HCT116 (cell line): ENCODE data around the gene KCNA3. TPM values are rescaled to one million over a fixed set of nuclear protein-coding genes. Genes with fewer than 3 reads are reported as not detected.

Experiments
- ATAC-seq: fragments of 200-7000 bp; cut with Tn5 transposase; 2 replicates; pipeline ENCODE4 v1.9.1; 2020; ENCODE audit warnings: mild to moderate bottlenecking, moderate library complexity
- BruUV-seq: library from RNA; stranded (reverse); fragments of 400-500 nt; replicated peaks from 2 replicates; lab custom pipeline; 2021; lab: Mats Ljungman, UMichigan
- CTCF ChIA-PET: fragments of 300-600 bp; sonication (Branson Sonifier 250); formaldehyde crosslinking; loops from one replicate; lab custom pipeline; 2021; ENCODE audit warnings: antibody characterized with exemption; lab: Charles Lee
- POLR2A ChIA-PET: fragments of 300-600, 350-600 bp; sonication (Branson Sonifier 250); formaldehyde crosslinking; loops from one replicate; lab custom pipeline; 2021; ENCODE audit warnings: antibody characterized with exemption; lab: Charles Lee
- RAD21 ChIA-PET, 2 experiments: fragments of 300-600 bp; sonication (Branson Sonifier 250); formaldehyde crosslinking; loops; one replicate each; lab custom pipeline; 2023; ENCODE audit warnings: low total read pairs in 2 of 2; ENCODE audit not compliant: uncharacterized antibody in 2 of 2, unreplicated experiment in 2 of 2, low non-redundant PET in 1 of 2; lab: Charles Lee
- DNase-seq: peaks from one replicate; pipeline ENCODE4 v3.0.0-alpha.2; 2010; ENCODE audit warnings: low read depth, low spot score
- H2AFZ ChIP-seq: fragments of 200-600 bp; shearing (Covaris generic), sonication (generic); 2 replicates; pipeline ENCODE4 v1.6.1; 2017; ENCODE audit warnings: low read depth, mixed run types, mixed read lengths, antibody characterized with exemption, low read length; ENCODE audit not compliant: poor library complexity, severe bottlenecking
- H3K27ac ChIP-seq: 2 replicates; pipeline ENCODE4 v1.5.1; 2012; ENCODE audit warnings: low read depth, low read length
- H3K27me3 ChIP-seq: fragments of 200-600 bp; sonication (generic); 2 replicates; pipeline ENCODE4 v1.6.1; 2016; ENCODE audit warnings: mixed run types, low read length, mixed read lengths; ENCODE audit not compliant: insufficient read depth
- H3K36me3 ChIP-seq, 2 experiments: fragments of 200-500 bp in 1 of 2; fragments of 200-600 bp in 1 of 2; sonication (Bioruptor generic) in 1 of 2; sonication (generic) in 1 of 2; 2 replicates each; pipeline versions ENCODE4 v1.5.1 to v1.6.1; 2014 to 2016; ENCODE audit warnings: low read length in 2 of 2, inconsistent platforms in 1 of 2, mixed read lengths in 1 of 2, mixed run types in 1 of 2; ENCODE audit not compliant: insufficient read depth in 2 of 2, control insufficient read depth in 1 of 2
- H3K4me1 ChIP-seq, 2 experiments: fragments of 200-600 bp in 1 of 2; sonication (generic) in 1 of 2; 2 replicates each; pipeline versions ENCODE4 v1.5.1 to v1.6.1; 2012 to 2017; ENCODE audit warnings: low read length in 2 of 2, inconsistent platforms in 1 of 2, mild to moderate bottlenecking in 1 of 2, mixed read lengths in 1 of 2, mixed run types in 1 of 2, moderate library complexity in 1 of 2; ENCODE audit not compliant: insufficient read depth in 2 of 2, control insufficient read depth in 1 of 2
- H3K4me2 ChIP-seq: fragments of 200-600 bp; sonication (generic); 2 replicates; pipeline ENCODE4 v1.6.1; 2017; ENCODE audit warnings: mixed run types, low read length, mixed read lengths
- H3K4me3 ChIP-seq, 2 experiments: fragments of 200-600 bp in 1 of 2; sonication (generic) in 1 of 2; replicated peaks in 1 of 2; 2 replicates each; pipeline ENCODE4 v1.5.1; 2011 to 2016; ENCODE audit warnings: low read length in 2 of 2, control low read depth in 1 of 2, low read depth in 1 of 2, mild to moderate bottlenecking in 1 of 2, mixed read lengths in 1 of 2, mixed run types in 1 of 2
- H3K79me2 ChIP-seq: fragments of 200-600 bp; sonication (generic); 2 replicates; pipeline ENCODE4 v1.6.1; 2017; ENCODE audit warnings: mild to moderate bottlenecking, mixed run types, low read length, moderate library complexity, mixed read lengths; ENCODE audit not compliant: insufficient read depth
- H3K9ac ChIP-seq: fragments of 200-600 bp; sonication (generic); 2 replicates; pipeline ENCODE4 v1.6.1; 2016; ENCODE audit warnings: low read length, mixed read lengths
- H3K9me2 ChIP-seq: fragments of 200-600 bp; sonication (generic), shearing (Covaris generic); 2 replicates; pipeline ENCODE4 v1.6.1; 2017; ENCODE audit warnings: mixed run types, mild to moderate bottlenecking, moderate library complexity; ENCODE audit not compliant: insufficient read depth
- H3K9me3 ChIP-seq, 2 experiments: fragments of 200-500 bp in 1 of 2; fragments of 200-600 bp in 1 of 2; sonication (Bioruptor generic) in 1 of 2; sonication (generic) in 1 of 2; 2 replicates each; pipeline ENCODE4 v1.6.1; 2014 to 2017; ENCODE audit warnings: low read length in 2 of 2, mixed read lengths in 2 of 2, inconsistent platforms in 1 of 2, low read depth in 1 of 2, mild to moderate bottlenecking in 1 of 2, mixed run types in 1 of 2, moderate library complexity in 1 of 2; ENCODE audit not compliant: control insufficient read depth in 1 of 2, insufficient read depth in 1 of 2
- H4K20me1 ChIP-seq: fragments of 200-600 bp; sonication (generic), shearing (Covaris generic); 2 replicates; pipeline ENCODE4 v1.6.1; 2017; ENCODE audit warnings: mixed run types, mild to moderate bottlenecking, moderate library complexity; ENCODE audit not compliant: insufficient read depth
- ATF3 ChIP-seq: IDR thresholded peaks from 2 replicates; pipeline ENCODE4 v1.6.1; 2012
- EZH2 ChIP-seq: fragments of 200-600 bp; sonication (generic); IDR thresholded peaks from 2 replicates; pipeline ENCODE4 v1.6.1; 2017; ENCODE audit warnings: antibody characterized with exemption, mixed run types
- POLR2A ChIP-seq: IDR thresholded peaks from 2 replicates; pipeline ENCODE4 v1.7.0; 2011; ENCODE audit warnings: borderline replicate concordance; ENCODE audit not compliant: insufficient read depth, insufficient read length; ENCODE audit errors: extremely low read depth
- POLR2AphosphoS5 ChIP-seq: IDR thresholded peaks from 2 replicates; pipeline ENCODE4 v1.6.1; 2011; ENCODE audit warnings: mild to moderate bottlenecking, low read depth, low read length, moderate library complexity
- intact Hi-C: fragments of 100-400 bp; cut with micrococcal nuclease; formaldehyde crosslinking; loops from 2 replicates; pipeline ENCODE4 v1.10.0; 2022
- total RNA-seq: library from RNA; stranded (reverse); gene quantifications from one replicate; pipeline ENCODE4 v1.2.1, GENCODE V29; 2021; ENCODE audit not compliant: unreplicated experiment

Gene KCNA3
- total RNA-seq, 1 experiment from 2014 or later: 0.07 TPM

- no peaks in the 10 kb centered on the region for H3K9me3 ChIP-seq
- H3K9me2 ChIP-seq: no peaks in the 10 kb centered on the region
- H3K4me1 ChIP-seq: no peaks in the 10 kb centered on the region
- no peaks in the 10 kb centered on the region for H3K79me2 ChIP-seq
- H2AFZ ChIP-seq: no peak overlapping the region
- H3K36me3 ChIP-seq: no peaks in the 10 kb centered on the region
- RAD21 ChIA-PET: no interaction called here
- ATAC-seq (no peak), DNase-seq (no peak)
- H3K4me3 ChIP-seq: no peak overlapping the region
- H3K27me3 ChIP-seq: peaks cover 70% of the 10 kb centered on the region
- no TSS peak for BruUV-seq
- no peak overlapping the region for H3K9ac ChIP-seq
- no peak overlapping the region for H3K27ac ChIP-seq
- TF ChIP-seq ATF3 (no peak), POLR2A (no peak)
- no peak overlapping the region for H3K4me2 ChIP-seq
- CTCF ChIA-PET: no interaction called here
- no peaks in the 10 kb centered on the region for H4K20me1 ChIP-seq
- POLR2A ChIA-PET: no interaction called here
- intact Hi-C loops: loop anchor here (5.0 kb wide), 1 partner anchor 52 kb away; no protein-coding TSS in a partner anchor
These were observed 9.8 kb upstream of the KCNA3 start for GRCh38 chr1:110684491-110684890.

GRCh38 chr1:110682898-110683297 lies 8.2 kb upstream of the KCNA3 start:
- Histone ChIP-seq H3K79me2 (no peaks in the 10 kb centered on the region), H3K9me2 (no peaks in the 10 kb centered on the region), H3K9ac (no peak overlapping the region), H3K27ac (no peak overlapping the region), H3K27me3 (peaks cover 56% of the 10 kb centered on the region), H3K4me3 (no peak overlapping the region), H2AFZ (no peak overlapping the region), H3K4me2 (no peak overlapping the region), H3K4me1 (no peaks in the 10 kb centered on the region), H3K36me3 (no peaks in the 10 kb centered on the region), H4K20me1 (no peaks in the 10 kb centered on the region), H3K9me3 (no peaks in the 10 kb centered on the region)
- no peak for ATAC-seq
- intact Hi-C loops: loop anchor here (5.0 kb wide), 1 partner anchor 51 kb away; no protein-coding TSS in a partner anchor
- DNase-seq: no peak
- CTCF ChIA-PET: no interaction called here
- no TSS peak for BruUV-seq
- RAD21 ChIA-PET: no interaction called here
- POLR2A ChIA-PET: no interaction called here
- TF ChIP-seq EZH2 (no peak), POLR2AphosphoS5 (no peak), POLR2A (no peak)
